ENCODE data around the gene CLDN9. TPM values are rescaled to one million over a fixed set of nuclear protein-coding genes. Genes with fewer than 3 reads are reported as not detected.

Gene CLDN9
- total RNA-seq, 1 donor from 2014 or later = not detected

DNA sequence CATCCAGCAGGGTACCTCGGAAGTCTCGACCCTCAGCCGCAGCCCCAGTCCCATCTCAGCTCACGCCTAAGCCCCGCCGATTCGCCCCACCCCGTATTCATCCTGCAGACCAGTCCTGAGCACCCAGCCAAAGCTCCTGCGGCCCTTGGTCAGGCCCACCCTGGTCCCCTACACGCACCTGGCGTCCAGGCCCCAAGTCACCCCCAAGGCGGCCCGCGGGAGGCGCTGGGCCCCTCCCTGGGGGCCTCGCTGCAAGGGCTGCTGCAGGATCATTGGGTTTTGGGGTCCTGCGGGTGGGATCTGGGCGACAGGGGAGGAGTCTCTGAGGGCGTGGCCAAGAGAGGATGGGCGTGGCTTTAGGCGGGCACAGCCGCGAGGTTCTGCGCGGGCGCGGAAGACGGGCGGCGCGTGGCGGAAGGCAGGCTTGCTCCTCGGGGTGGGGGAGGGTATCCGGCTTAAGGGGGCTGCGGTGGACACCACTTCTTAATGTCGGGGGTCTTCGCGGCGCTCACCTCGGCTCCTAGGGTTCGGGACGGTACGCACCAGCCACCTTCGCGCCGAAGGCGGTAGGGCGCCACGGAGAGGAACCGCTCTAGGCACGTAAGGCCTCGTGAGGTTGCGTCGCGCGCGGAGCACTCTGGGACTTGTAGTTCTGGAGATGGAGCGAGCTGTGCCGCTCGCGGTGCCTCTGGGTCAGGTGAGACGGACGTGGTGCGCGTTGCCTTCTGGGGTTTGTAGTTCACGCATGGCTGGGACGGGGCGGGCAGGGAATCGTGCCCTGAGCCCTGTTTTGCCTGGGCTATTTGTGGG is 11.2 kb downstream of the CLDN9 start, which contains the start of the genes HCFC1R1 and THOC6:
Gene HCFC1R1, minus strand, starts transcription at position 274 of the 810 bp plus-strand sequence. Its CDS starts 1 bp downstream, at position 273.
Gene THOC6, plus strand, starts transcription at position 367 of the 810 bp plus-strand sequence. Its CDS starts 292 bp downstream, at position 659.
- Histone ChIP-seq H3K36me3 (peaks cover 0 to 3% of the 10 kb centered on the region in 2 donors), H3K4me3 (peak within 1 kb of the TSS; percentile 68 to 76), H3K4me1 (peaks cover 62% of the 10 kb centered on the region), H3K27me3 (no peaks in the 10 kb centered on the region), H3K27ac (peak within 1 kb of the TSS; percentile 96), H3K9me3 (no peaks in the 10 kb centered on the region)
- intact Hi-C loops (cut with DNase I) = no loop called here
- DNase-seq (ENCODE audit: extremely low spot score in 2 of 2) = peak in 1 of 2 donors; percentile 97
- TF ChIP-seq, protein P1, sequence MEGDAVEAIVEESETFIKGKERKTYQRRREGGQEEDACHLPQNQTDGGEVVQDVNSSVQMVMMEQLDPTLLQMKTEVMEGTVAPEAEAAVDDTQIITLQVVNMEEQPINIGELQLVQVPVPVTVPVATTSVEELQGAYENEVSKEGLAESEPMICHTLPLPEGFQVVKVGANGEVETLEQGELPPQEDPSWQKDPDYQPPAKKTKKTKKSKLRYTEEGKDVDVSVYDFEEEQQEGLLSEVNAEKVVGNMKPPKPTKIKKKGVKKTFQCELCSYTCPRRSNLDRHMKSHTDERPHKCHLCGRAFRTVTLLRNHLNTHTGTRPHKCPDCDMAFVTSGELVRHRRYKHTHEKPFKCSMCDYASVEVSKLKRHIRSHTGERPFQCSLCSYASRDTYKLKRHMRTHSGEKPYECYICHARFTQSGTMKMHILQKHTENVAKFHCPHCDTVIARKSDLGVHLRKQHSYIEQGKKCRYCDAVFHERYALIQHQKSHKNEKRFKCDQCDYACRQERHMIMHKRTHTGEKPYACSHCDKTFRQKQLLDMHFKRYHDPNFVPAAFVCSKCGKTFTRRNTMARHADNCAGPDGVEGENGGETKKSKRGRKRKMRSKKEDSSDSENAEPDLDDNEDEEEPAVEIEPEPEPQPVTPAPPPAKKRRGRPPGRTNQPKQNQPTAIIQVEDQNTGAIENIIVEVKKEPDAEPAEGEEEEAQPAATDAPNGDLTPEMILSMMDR (IDR thresholded peaks at IDR 0.05) = no peak
- TF ChIP-seq POLR2A (IDR thresholded peaks at IDR 0.05) = peak in 1 of 2 donors; percentile 37
- peak; percentile 93 for TF ChIP-seq POLR2AphosphoS5 (IDR thresholded peaks at IDR 0.05; ENCODE audit: insufficient read depth in 1 of 2, low read depth in 1 of 2)

- Histone ChIP-seq H3K36me3 (peaks cover 0 to 3% of the 10 kb centered on the region in 2 donors), H3K4me1 (peaks cover 66% of the 10 kb centered on the region), H3K27me3 (no peaks in the 10 kb centered on the region), H3K4me3 (no peak overlapping the region), H3K9me3 (no peaks in the 10 kb centered on the region), H3K27ac (no peak overlapping the region)
- intact Hi-C loops (cut with DNase I) = no loop called here
- DNase-seq (ENCODE audit: extremely low spot score in 2 of 2) = no peak
- no peak for TF ChIP-seq POLR2AphosphoS5 (IDR thresholded peaks at IDR 0.05; ENCODE audit: insufficient read depth in 1 of 2, low read depth in 1 of 2)
- TF ChIP-seq POLR2A (IDR thresholded peaks at IDR 0.05) = no peak
- TF ChIP-seq, protein P1 (IDR thresholded peaks at IDR 0.05) = no peak
Observed at GRCh38 chr16:3025032-3026002, 12.6 kb downstream of the CLDN9 start.

GRCh38 chr16:3026003-3026378 is 13.3 kb downstream of the CLDN9 start:
- H3K36me3 ChIP-seq = peaks cover 0 to 3% of the 10 kb centered on the region in 2 donors
- H3K4me1 ChIP-seq = peaks cover 60% of the 10 kb centered on the region
- no peak overlapping the region for H3K4me3 ChIP-seq
- H3K27ac ChIP-seq = no peak overlapping the region
- no peaks in the 10 kb centered on the region for H3K9me3 ChIP-seq
- H3K27me3 ChIP-seq = peaks cover 6% of the 10 kb centered on the region
- intact Hi-C loops (cut with DNase I) = no loop called here
- DNase-seq (ENCODE audit: extremely low spot score in 2 of 2) = no peak
- TF ChIP-seq POLR2AphosphoS5 (IDR thresholded peaks at IDR 0.05; ENCODE audit: insufficient read depth in 1 of 2, low read depth in 1 of 2) (no peak), POLR2A (IDR thresholded peaks at IDR 0.05) (no peak)
- TF ChIP-seq, protein P1 (IDR thresholded peaks at IDR 0.05) = no peak

- peaks cover 0 to 3% of the 10 kb centered on the region in 2 donors for H3K36me3 ChIP-seq
- H3K27me3 ChIP-seq = peaks cover 6% of the 10 kb centered on the region
- no peak overlapping the region for H3K4me3 ChIP-seq
- TF ChIP-seq, protein P1 (IDR thresholded peaks at IDR 0.05) = no peak
- TF ChIP-seq POLR2AphosphoS5 (IDR thresholded peaks at IDR 0.05; ENCODE audit: insufficient read depth in 1 of 2, low read depth in 1 of 2) = no peak
- intact Hi-C loops (cut with DNase I) = no loop called here
- no peak overlapping the region for H3K27ac ChIP-seq
- H3K9me3 ChIP-seq = no peaks in the 10 kb centered on the region
- no peak for DNase-seq (ENCODE audit: extremely low spot score in 2 of 2)
- peaks cover 51% of the 10 kb centered on the region for H3K4me1 ChIP-seq
Observed at GRCh38 chr16:3026609-3027488, 14.1 kb downstream of the CLDN9 start.
